ENCODE results near the gene MMP3. TPM values are rescaled to one million over a fixed set of nuclear protein-coding genes. Genes with fewer than 3 reads are reported as not detected.

MMP3 gene
- total RNA-seq, 1 donor from 2014 or later = not detected

DNA sequence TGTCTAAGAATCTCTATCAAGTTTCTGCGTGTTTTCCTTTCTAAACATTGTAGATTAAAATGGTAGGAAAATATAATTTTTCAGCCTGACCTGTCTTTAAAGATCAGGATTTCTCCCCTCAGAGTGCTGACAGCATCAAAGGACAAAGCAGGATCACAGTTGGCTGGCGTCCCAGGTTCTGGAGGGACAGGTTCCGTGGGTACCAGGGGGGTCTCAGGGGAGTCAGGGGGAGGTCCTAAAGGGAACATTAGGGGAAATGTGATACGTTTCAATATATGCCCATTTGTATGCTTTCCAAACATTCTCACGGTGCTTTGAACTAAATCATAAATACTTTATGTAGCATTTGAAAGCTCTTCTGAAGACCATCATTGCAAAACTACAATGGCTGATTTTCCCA is 3.4 kb downstream of the MMP3 start:
- H3K9me3 ChIP-seq = no peaks in the 10 kb centered on the region
- no peak for DNase-seq
- intact Hi-C loops (cut with DNase I) = no loop called here
- H3K27me3 ChIP-seq = no peaks in the 10 kb centered on the region
- no peak overlapping the region for H3K27ac ChIP-seq
- no peaks in the 10 kb centered on the region for H3K36me3 ChIP-seq
- H3K4me3 ChIP-seq = no peak overlapping the region
- ATAC-seq = no peak
- TF ChIP-seq, protein P1, sequence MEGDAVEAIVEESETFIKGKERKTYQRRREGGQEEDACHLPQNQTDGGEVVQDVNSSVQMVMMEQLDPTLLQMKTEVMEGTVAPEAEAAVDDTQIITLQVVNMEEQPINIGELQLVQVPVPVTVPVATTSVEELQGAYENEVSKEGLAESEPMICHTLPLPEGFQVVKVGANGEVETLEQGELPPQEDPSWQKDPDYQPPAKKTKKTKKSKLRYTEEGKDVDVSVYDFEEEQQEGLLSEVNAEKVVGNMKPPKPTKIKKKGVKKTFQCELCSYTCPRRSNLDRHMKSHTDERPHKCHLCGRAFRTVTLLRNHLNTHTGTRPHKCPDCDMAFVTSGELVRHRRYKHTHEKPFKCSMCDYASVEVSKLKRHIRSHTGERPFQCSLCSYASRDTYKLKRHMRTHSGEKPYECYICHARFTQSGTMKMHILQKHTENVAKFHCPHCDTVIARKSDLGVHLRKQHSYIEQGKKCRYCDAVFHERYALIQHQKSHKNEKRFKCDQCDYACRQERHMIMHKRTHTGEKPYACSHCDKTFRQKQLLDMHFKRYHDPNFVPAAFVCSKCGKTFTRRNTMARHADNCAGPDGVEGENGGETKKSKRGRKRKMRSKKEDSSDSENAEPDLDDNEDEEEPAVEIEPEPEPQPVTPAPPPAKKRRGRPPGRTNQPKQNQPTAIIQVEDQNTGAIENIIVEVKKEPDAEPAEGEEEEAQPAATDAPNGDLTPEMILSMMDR (IDR thresholded peaks at IDR 0.05) = no peak
- no peaks in the 10 kb centered on the region for H3K4me1 ChIP-seq

DNA sequence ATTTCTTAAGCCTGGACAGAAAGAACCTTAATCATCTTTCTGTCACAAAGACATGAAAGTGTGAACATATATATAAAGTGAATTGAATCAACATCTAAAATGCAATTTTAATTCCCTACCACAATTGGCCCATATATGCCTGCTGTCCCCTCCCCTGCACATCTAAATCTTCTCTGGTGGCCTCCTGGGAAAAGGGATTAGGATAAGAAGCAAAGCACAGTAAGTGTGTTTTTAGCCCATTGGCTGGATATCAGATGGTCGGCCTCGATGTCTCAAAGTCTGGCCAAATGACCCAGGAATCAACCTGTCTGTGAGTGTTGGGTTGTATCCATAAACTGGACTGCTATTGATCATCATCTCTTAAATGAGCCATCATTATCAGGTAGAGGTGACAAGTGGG is 5.8 kb downstream of the MMP3 start:
- Histone ChIP-seq H3K27me3 (no peaks in the 10 kb centered on the region), H3K4me1 (no peaks in the 10 kb centered on the region), H3K36me3 (no peaks in the 10 kb centered on the region), H3K9me3 (no peaks in the 10 kb centered on the region), H3K27ac (no peak overlapping the region), H3K4me3 (no peak overlapping the region)
- ATAC-seq (no peak), DNase-seq (no peak)
- TF ChIP-seq, protein P1 (IDR thresholded peaks at IDR 0.05) = no peak
- intact Hi-C loops (cut with DNase I) = no loop called here

DNA sequence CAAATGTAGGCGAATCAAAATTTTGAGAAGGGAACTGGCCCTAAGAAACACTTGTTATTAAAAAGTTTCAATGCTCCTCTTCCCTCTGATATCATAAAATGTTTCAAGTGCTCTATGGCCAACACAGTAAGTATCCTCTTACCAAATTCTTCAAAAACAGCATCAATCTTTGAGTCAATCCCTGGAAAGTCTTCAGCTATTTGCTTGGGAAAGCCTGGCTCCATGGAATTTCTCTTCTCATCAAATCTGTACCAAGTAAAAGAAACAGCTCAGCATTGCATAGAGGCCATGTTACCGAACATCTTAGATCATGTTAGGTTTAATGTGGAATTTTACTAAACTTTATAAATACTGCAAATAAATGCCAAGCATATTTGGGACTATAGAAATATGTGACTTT is 6.3 kb downstream of the MMP3 start:
- DNase-seq (no peak), ATAC-seq (no peak)
- TF ChIP-seq, protein P1 (IDR thresholded peaks at IDR 0.05) = no peak
- intact Hi-C loops (cut with DNase I) = no loop called here
- H3K27ac ChIP-seq = no peak overlapping the region
- H3K36me3 ChIP-seq = no peaks in the 10 kb centered on the region
- no peak overlapping the region for H3K4me3 ChIP-seq
- no peaks in the 10 kb centered on the region for H3K27me3 ChIP-seq
- no peaks in the 10 kb centered on the region for H3K4me1 ChIP-seq
- H3K9me3 ChIP-seq = no peaks in the 10 kb centered on the region

DNA sequence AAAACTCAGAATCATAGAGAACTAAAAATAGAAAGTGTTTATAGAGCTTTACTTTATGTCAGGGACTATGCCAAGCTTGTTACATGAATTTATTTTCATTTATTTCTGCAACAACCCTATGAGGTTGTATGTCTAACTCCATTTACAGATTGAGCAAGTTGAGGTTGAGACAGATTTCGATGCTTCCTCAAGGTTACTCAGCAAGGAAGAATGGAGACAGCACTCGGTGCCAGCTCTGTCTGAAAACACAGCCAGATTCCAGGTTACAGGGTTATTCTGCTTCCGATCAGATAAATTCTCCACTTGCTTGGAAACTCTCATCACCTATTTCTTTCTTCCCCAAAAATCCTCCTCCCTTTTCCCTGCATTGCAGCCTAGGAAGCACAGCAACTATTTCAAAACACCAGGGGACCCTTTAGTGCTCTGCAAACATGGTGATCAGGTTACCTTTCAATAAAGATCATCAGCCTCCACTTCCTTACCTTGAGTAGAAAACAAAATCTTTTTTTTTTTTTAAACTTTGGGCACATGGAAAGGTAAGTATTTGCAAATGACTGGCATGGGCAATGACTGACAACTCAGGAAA is 7.0 kb downstream of the MMP3 start:
- intact Hi-C loops (cut with DNase I) = no loop called here
- H3K36me3 ChIP-seq = no peaks in the 10 kb centered on the region
- H3K27ac ChIP-seq = no peak overlapping the region
- H3K4me3 ChIP-seq = no peak overlapping the region
- DNase-seq (no peak), ATAC-seq (no peak)
- H3K9me3 ChIP-seq = no peaks in the 10 kb centered on the region
- TF ChIP-seq, protein P1 (IDR thresholded peaks at IDR 0.05) = no peak
- H3K27me3 ChIP-seq = no peaks in the 10 kb centered on the region
- no peaks in the 10 kb centered on the region for H3K4me1 ChIP-seq

DNA sequence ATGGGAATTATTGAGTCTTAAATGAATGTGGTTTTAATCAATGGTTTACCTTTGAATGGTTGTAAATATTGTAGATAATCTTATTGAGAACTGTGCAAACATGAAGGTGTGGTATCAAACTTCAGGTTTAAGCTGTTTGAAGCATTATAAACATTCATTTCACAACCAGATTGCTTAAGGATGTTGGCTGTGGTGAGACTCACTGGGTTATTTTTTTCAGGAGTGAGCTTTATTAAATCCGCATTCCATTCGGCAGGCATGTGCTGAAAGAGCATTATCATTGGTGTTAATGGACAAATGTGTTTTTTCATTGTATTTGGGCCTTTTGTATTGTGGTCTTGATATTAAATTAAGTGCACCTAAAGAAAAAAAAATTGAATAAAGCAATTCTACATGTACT is 9.7 kb downstream of the MMP3 start:
- Histone ChIP-seq H3K4me3 (no peak overlapping the region), H3K27me3 (no peaks in the 10 kb centered on the region), H3K27ac (no peak overlapping the region), H3K9me3 (no peaks in the 10 kb centered on the region), H3K36me3 (no peaks in the 10 kb centered on the region), H3K4me1 (no peaks in the 10 kb centered on the region)
- no peak for DNase-seq
- ATAC-seq = no peak
- TF ChIP-seq, protein P1 (IDR thresholded peaks at IDR 0.05) = no peak
- intact Hi-C loops (cut with DNase I) = no loop called here

DNA sequence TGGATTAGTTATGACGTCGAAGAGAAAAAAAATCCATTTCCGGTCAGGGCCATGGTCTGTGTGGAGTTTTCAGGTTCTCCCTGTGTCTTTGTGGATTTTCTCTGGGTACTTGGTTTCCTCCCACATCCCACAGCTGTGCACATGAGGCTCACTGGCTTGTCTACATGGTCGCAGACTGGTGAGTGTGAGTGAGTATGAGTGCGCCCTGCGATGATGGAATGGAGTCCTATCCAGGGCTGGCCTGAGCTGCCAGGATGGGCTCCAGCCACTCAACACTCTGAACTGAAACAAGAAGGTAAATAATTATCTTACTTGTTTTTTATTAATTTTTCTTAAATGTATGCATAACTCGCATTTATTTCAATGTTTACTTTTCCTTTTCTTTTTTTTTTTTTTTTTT is 10.8 kb downstream of the MMP3 start:
- intact Hi-C loops (cut with DNase I) = no loop called here
- no peaks in the 10 kb centered on the region for H3K27me3 ChIP-seq
- no peak for ATAC-seq

More for the DNA sequence above, 10.8 kb downstream of the MMP3 start:
- Histone ChIP-seq H3K4me1 (no peaks in the 10 kb centered on the region), H3K4me3 (no peak overlapping the region), H3K9me3 (no peaks in the 10 kb centered on the region), H3K36me3 (no peaks in the 10 kb centered on the region), H3K27ac (no peak overlapping the region)
- TF ChIP-seq, protein P1 (IDR thresholded peaks at IDR 0.05) = no peak
- no peak for DNase-seq
